B cell (primary cell): ENCODE results near the gene SH3RF1. TPM values are rescaled to one million over a fixed set of nuclear protein-coding genes. Genes with fewer than 3 reads are reported as not detected.

Experiments used
- ATAC-seq: fragments of 200-7000 bp; cut with Tn5 transposase; one replicate; pipeline ENCODE4 v1.10.0; 2021; ENCODE audit warnings: low read depth, mild to moderate bottlenecking, moderate number of reproducible peaks, moderate library complexity
- CTCF ChIA-PET: fragments of 350-600 bp; sonication (Branson Sonifier 250); formaldehyde crosslinking; loops from one replicate; lab custom pipeline; 2021; ENCODE audit warnings: antibody characterized with exemption, inconsistent platforms; lab: Charles Lee
- POLR2A ChIA-PET: fragments of 350-600 bp; sonication (Branson Sonifier 250); formaldehyde crosslinking; loops from one replicate; lab custom pipeline; 2021; ENCODE audit warnings: antibody characterized with exemption; lab: Charles Lee
- DNase-seq: peaks from one replicate; pipeline ENCODE4 v3.0.0; 2013
- H2AFZ ChIP-seq: 2 replicates; pipeline ENCODE4 v1.6.1; 2012; ENCODE audit warnings: mild to moderate bottlenecking, low read depth, low read length; ENCODE audit not compliant: insufficient read depth, poor library complexity, severe bottlenecking
- H3K27ac ChIP-seq, 2 donors: 1 replicate in 1 of 2; 2 replicates in 1 of 2; pipeline ENCODE4 v1.5.1; 2012 to 2013; ENCODE audit warnings: low read length in 2 of 2, mild to moderate bottlenecking in 2 of 2, moderate library complexity in 1 of 2
- H3K27me3 ChIP-seq, 4 experiments: fragments of 200-600 bp in 1 of 4; sonication (generic) in 1 of 4; replicated peaks in 1 of 4; 1 replicate in 2 of 4; 2 replicates in 2 of 4; pipeline versions ENCODE4 v1.6.1 to v1.7.0; 2013 to 2016; ENCODE audit warnings: low read length in 3 of 4, mild to moderate bottlenecking in 2 of 4, mixed read lengths in 1 of 4, moderate library complexity in 1 of 4; ENCODE audit not compliant: insufficient read depth in 4 of 4, control insufficient read depth in 3 of 4; ENCODE audit errors: control extremely low read depth in 1 of 4
- H3K36me3 ChIP-seq, 2 experiments: replicated peaks in 1 of 2; 1 replicate in 1 of 2; 2 replicates in 1 of 2; pipeline versions ENCODE4 v1.6.1 to v1.7.1; 2013; ENCODE audit warnings: low read length in 1 of 2; ENCODE audit not compliant: insufficient read depth in 2 of 2, control insufficient read depth in 1 of 2; ENCODE audit errors: control extremely low read depth in 1 of 2, extremely low read depth in 1 of 2
- H3K4me1 ChIP-seq, 2 donors: fragments of 200-600 bp in 1 of 2; sonication (generic) in 1 of 2; 1 replicate in 1 of 2; 2 replicates in 1 of 2; pipeline versions ENCODE4 v1.5.1 to v1.6.1; 2013 to 2017; ENCODE audit warnings: low read length in 2 of 2; ENCODE audit not compliant: control insufficient read depth in 2 of 2, insufficient read depth in 2 of 2
- H3K4me2 ChIP-seq: replicated peaks from 2 replicates; pipeline ENCODE3; 2012; ENCODE audit warnings: mild to moderate bottlenecking, low read depth, low read length; ENCODE audit not compliant: poor library complexity, severe bottlenecking
- H3K4me3 ChIP-seq, 5 experiments: fragments of 200-600 bp in 1 of 5; sonication (generic) in 1 of 5; 1 replicate in 3 of 5; 2 replicates in 2 of 5; pipeline versions ENCODE4 v1.5.1 to v1.7.0; 2011 to 2016; ENCODE audit warnings: low read length in 4 of 5, mild to moderate bottlenecking in 4 of 5, low read depth in 2 of 5, control low read depth in 1 of 5, moderate library complexity in 1 of 5; ENCODE audit not compliant: insufficient read depth in 1 of 5; ENCODE audit errors: control extremely low read depth in 1 of 5, extremely low read depth in 1 of 5
- H3K79me2 ChIP-seq: fragments of 200-600 bp; sonication (generic); one replicate; pipeline ENCODE4 v1.6.0; 2016; ENCODE audit warnings: low read length; ENCODE audit not compliant: control insufficient read depth, insufficient read depth
- H3K9ac ChIP-seq: fragments of 200-600 bp; sonication (generic); 2 replicates; pipeline ENCODE4 v1.6.1; 2017; ENCODE audit warnings: mild to moderate bottlenecking, low read length, moderate library complexity
- H3K9me3 ChIP-seq, 3 donors: one replicate each; pipeline versions ENCODE4 v1.6.1 to v1.7.1; 2013; ENCODE audit warnings: low read length in 2 of 3; ENCODE audit not compliant: control insufficient read depth in 2 of 3, insufficient read depth in 1 of 3; ENCODE audit errors: control extremely low read depth in 1 of 3
- H4K20me1 ChIP-seq: 2 replicates; pipeline ENCODE4 v1.6.0; 2012; ENCODE audit warnings: mild to moderate bottlenecking, low read length; ENCODE audit not compliant: insufficient read depth, control insufficient read depth, poor library complexity, severe bottlenecking
- H3K27ac Mint-ChIP-seq: one replicate; pipeline ENCODE4 v1.8.0; 2021; ENCODE audit warnings: mixed read lengths
- H3K27me3 Mint-ChIP-seq: one replicate; pipeline ENCODE4 v1.8.0; 2021; ENCODE audit warnings: mixed read lengths
- H3K4me1 Mint-ChIP-seq: one replicate; pipeline ENCODE4 v1.8.0; 2021; ENCODE audit warnings: mixed read lengths
- H3K4me3 Mint-ChIP-seq: one replicate; pipeline ENCODE4 v1.8.0; 2021; ENCODE audit warnings: mixed read lengths
- H3K9me3 Mint-ChIP-seq: one replicate; pipeline ENCODE4 v1.8.0; 2022; ENCODE audit warnings: mixed read lengths; ENCODE audit not compliant: insufficient read depth
- CTCF ChIP-seq: fragments of 200-600 bp; IDR thresholded peaks from one replicate; pipeline ENCODE4 v1.8.0; 2022; ENCODE audit warnings: antibody characterized with exemption, mild to moderate bottlenecking
- EZH2 ChIP-seq: IDR thresholded peaks from 2 replicates; pipeline ENCODE4 v1.6.1; 2012; ENCODE audit warnings: borderline replicate concordance, low read depth, mild to moderate bottlenecking, moderate library complexity, low read length; ENCODE audit not compliant: insufficient read depth, poor library complexity, severe bottlenecking
- WGBS: methylation state at CpG from one replicate; pipeline ENCODE4 v1.1.5; 2013; ENCODE audit warnings: missing lambda C conversion rate; ENCODE audit not compliant: insufficient coverage; 5-methylcytosine and 5-hydroxymethylcytosine counted together
- intact Hi-C: fragments of 100-400 bp; cut with micrococcal nuclease; formaldehyde crosslinking; loops from one replicate; pipeline ENCODE4 v1.10.0; 2022
- polyA plus RNA-seq: library from polyadenylated mRNA; depleted of rRNA; stranded (reverse); fragments of >200 nt; gene quantifications from 2 replicates; pipeline ENCODE4 v1.2.3, GENCODE V29; 2012
- total RNA-seq, 2 donors: library from RNA; stranded (reverse); fragments of 120-200 nt in 1 of 2; gene quantifications; 1 replicate in 1 of 2; 2 replicates in 1 of 2; pipeline versions ENCODE4 v1.2.3 to v1.2.4, GENCODE V29; 2013 to 2022

Gene SH3RF1
- total and polyA plus RNA-seq, 2 donors (not counting 1 experiment from before 2014, with no cell fraction given): 2.0 to 5.4 TPM

GRCh38 chr4:169201222-169202144, 69.3 kb downstream of the SH3RF1 start:
- POLR2A ChIA-PET: no interaction called here
- no peaks in the 10 kb centered on the region for H3K36me3 ChIP-seq
- WGBS: 90% methylated on average over 2 of the region's 5 CpGs
- H3K9me3 ChIP-seq: no peaks in the 10 kb centered on the region
- H3K4me2 ChIP-seq: no peak overlapping the region
- H3K9ac ChIP-seq: no peak overlapping the region
- Mint-ChIP-seq H3K9me3 (no peaks in the 10 kb centered on the region), H3K4me3 (no peak overlapping the region), H3K4me1 (peaks cover 11% of the 10 kb centered on the region), H3K27ac (no peak overlapping the region), H3K27me3 (no peaks in the 10 kb centered on the region)
- no peak overlapping the region for H3K4me3 ChIP-seq
- no peaks in the 10 kb centered on the region for H4K20me1 ChIP-seq
- no peak overlapping the region for H2AFZ ChIP-seq
- TF ChIP-seq EZH2 (no peak), CTCF (no peak)
- DNase-seq: no peak
- intact Hi-C loops: no loop called here
- H3K4me1 ChIP-seq: no peaks in the 10 kb centered on the region
- H3K27ac ChIP-seq: no peak overlapping the region
- no peak for ATAC-seq
- H3K27me3 ChIP-seq: no peaks in the 10 kb centered on the region
- CTCF ChIA-PET: no interaction called here
- no peaks in the 10 kb centered on the region for H3K79me2 ChIP-seq

DNA sequence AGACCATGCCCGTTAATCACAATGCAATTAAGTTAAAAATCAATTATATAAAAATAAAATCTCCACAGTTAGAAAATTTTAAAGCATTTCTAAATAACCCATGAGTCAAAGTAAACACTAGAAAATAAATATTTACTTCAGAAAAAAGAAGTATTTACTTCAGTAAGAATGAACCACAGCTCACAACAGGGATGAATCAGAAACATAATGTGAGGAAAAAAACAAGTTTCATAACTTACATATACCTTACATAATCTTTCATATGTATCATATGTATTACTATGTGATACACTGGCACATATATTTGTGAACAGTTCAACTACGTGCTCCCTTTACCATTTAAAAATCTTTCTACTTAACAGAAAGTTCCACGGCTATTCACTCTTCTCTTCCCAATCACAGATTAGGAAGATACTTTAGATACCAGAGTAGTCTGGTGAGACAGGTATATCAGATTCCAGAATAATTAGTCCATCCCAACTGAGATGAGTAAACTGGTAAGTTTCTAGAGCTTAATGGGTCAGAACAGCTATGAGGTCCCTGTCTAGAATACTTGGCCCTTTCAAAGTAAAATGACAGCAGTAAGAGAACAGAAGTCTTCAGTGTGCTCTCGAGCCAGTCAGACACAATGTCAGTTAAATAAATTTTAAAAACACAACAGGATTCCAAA, 70.3 kb downstream of the SH3RF1 start:
- no peak overlapping the region for H3K4me3 Mint-ChIP-seq
- no peaks in the 10 kb centered on the region for H3K27me3 Mint-ChIP-seq
- no peaks in the 10 kb centered on the region for H4K20me1 ChIP-seq
- no peaks in the 10 kb centered on the region for H3K79me2 ChIP-seq
- H3K4me3 ChIP-seq: no peak overlapping the region
- WGBS: no CpG with 5 or more reads among the region's 4 CpGs
- DNase-seq (no peak), ATAC-seq (no peak)
- H3K4me1 Mint-ChIP-seq: peaks cover 11% of the 10 kb centered on the region
- CTCF ChIA-PET: no interaction called here
- no peak overlapping the region for H3K27ac Mint-ChIP-seq
- no peaks in the 10 kb centered on the region for H3K27me3 ChIP-seq
- intact Hi-C loops: no loop called here
- H3K27ac ChIP-seq: no peak overlapping the region
- POLR2A ChIA-PET: no interaction called here
- H3K9me3 ChIP-seq: peaks cover 0 to 4% (median 2%) of the 10 kb centered on the region in 3 donors
- no peak overlapping the region for H3K9ac ChIP-seq
- peaks cover 3% of the 10 kb centered on the region for H3K9me3 Mint-ChIP-seq
- no peak overlapping the region for H2AFZ ChIP-seq
- H3K4me1 ChIP-seq: no peaks in the 10 kb centered on the region
- TF ChIP-seq CTCF: no peak
- no peak for TF ChIP-seq EZH2
- no peak overlapping the region for H3K4me2 ChIP-seq
- no peaks in the 10 kb centered on the region for H3K36me3 ChIP-seq
